Measurements from ENCODE around the gene TMEM255A.

Gene TMEM255A

GRCh38 chrX:120306630-120307029 lies 4.6 kb downstream of the TMEM255A start:
- DNase-seq (ENCODE audit: low spot score), result no peak

- no peak for DNase-seq (ENCODE audit: low spot score)
Observed at GRCh38 chrX:120305531-120306141, 5.6 kb downstream of the TMEM255A start.

GRCh38 chrX:120304256-120304655 lies 7.0 kb downstream of the TMEM255A start:
- DNase-seq (ENCODE audit: low spot score), result no peak

- no peak for DNase-seq (ENCODE audit: low spot score)
Observed at GRCh38 chrX:120302434-120302833, 8.8 kb downstream of the TMEM255A start.

GRCh38 chrX:120301960-120302359 lies 9.3 kb downstream of the TMEM255A start:
- DNase-seq (ENCODE audit: low spot score), result no peak

GRCh38 chrX:120301497-120301896 lies 9.8 kb downstream of the TMEM255A start:
- DNase-seq (ENCODE audit: low spot score), result no peak

GRCh38 chrX:120299928-120300327 lies 11.3 kb downstream of the TMEM255A start:
- DNase-seq (ENCODE audit: low spot score), result no peak

GRCh38 chrX:120297923-120298322 lies 13.3 kb downstream of the TMEM255A start:
- no peak for DNase-seq (ENCODE audit: low spot score)

- DNase-seq (ENCODE audit: low spot score), result no peak
Observed at GRCh38 chrX:120294651-120295050, 16.6 kb downstream of the TMEM255A start.

- DNase-seq (ENCODE audit: low spot score), result no peak
Observed at GRCh38 chrX:120293015-120293414, 18.2 kb downstream of the TMEM255A start.

GRCh38 chrX:120291211-120291610 lies 20.1 kb downstream of the TMEM255A start:
- peak; percentile 59 for DNase-seq (ENCODE audit: low spot score)

- DNase-seq (ENCODE audit: low spot score), result no peak
Observed at GRCh38 chrX:120290107-120290506, 21.2 kb downstream of the TMEM255A start.

- no peak for DNase-seq (ENCODE audit: low spot score)
Observed at GRCh38 chrX:120287513-120288112, 23.6 kb downstream of the TMEM255A start.

- no peak for DNase-seq (ENCODE audit: low spot score)
Observed at GRCh38 chrX:120286733-120287512, 24.3 kb downstream of the TMEM255A start.

- no peak for DNase-seq (ENCODE audit: low spot score)
Observed at GRCh38 chrX:120282697-120283096, 28.6 kb downstream of the TMEM255A start.

GRCh38 chrX:120281761-120282160 lies 29.5 kb downstream of the TMEM255A start:
- no peak for DNase-seq (ENCODE audit: low spot score)

- no peak for DNase-seq (ENCODE audit: low spot score)
Observed at GRCh38 chrX:120281021-120281624, 30.1 kb downstream of the TMEM255A start.

GRCh38 chrX:120274958-120275357 lies 36.3 kb downstream of the TMEM255A start:
- no peak for DNase-seq (ENCODE audit: low spot score)

GRCh38 chrX:120274145-120274544 lies 37.1 kb downstream of the TMEM255A start:
- DNase-seq (ENCODE audit: low spot score), result no peak

GRCh38 chrX:120271218-120271617 lies 40.0 kb downstream of the TMEM255A start:
- no peak for DNase-seq (ENCODE audit: low spot score)

GRCh38 chrX:120270567-120270966 lies 40.7 kb downstream of the TMEM255A start:
- no peak for DNase-seq (ENCODE audit: low spot score)

- DNase-seq (ENCODE audit: low spot score), result no peak
Observed at GRCh38 chrX:120269373-120270035, 41.8 kb downstream of the TMEM255A start.
